ENCODE results near the gene NTF3. TPM values are rescaled to one million over a fixed set of nuclear protein-coding genes. Genes with fewer than 3 reads are reported as not detected.

NTF3 gene
- total and polyA plus RNA-seq, 2 of the 8 experiments (the other 6 are each of a cell fraction or from before 2014, with no cell fraction given) = 1.4 to 2.3 TPM

GRCh38 chr12:5510251-5510805, 78.4 kb downstream of the NTF3 start:
- Histone ChIP-seq H3K4me3 (ENCODE audit: extremely low read depth in 1 of 4, insufficient read depth in 2 of 4, low read depth in 3 of 4, low read length in 4 of 4) (no peak overlapping the region), H3K27me3 (replicated peaks in 1 of 4; ENCODE audit: control insufficient read depth in 3 of 4, extremely low read depth in 1 of 4, insufficient read depth in 3 of 4, low read length in 3 of 4) (no peaks in the 10 kb centered on the region), H2AK5ac (ENCODE audit: low read depth, low read length) (no peak overlapping the region), H3K56ac (replicated peaks; ENCODE audit: insufficient read length, low read depth, low read length) (no peak overlapping the region), H3K14ac (ENCODE audit: insufficient read length) (no peak overlapping the region), H3K9me3 (ENCODE audit: insufficient read depth in 2 of 2, low read depth in 1 of 2, low read length in 1 of 2) (no peaks in the 10 kb centered on the region), H2BK120ac (replicated peaks; ENCODE audit: low read depth, low read length) (no peak overlapping the region), H4K5ac (ENCODE audit: insufficient read length, low read depth, low read length) (no peak overlapping the region), H3K9ac (replicated peaks in 1 of 4; ENCODE audit: extremely low read depth in 1 of 4, low read depth in 3 of 4, low read length in 3 of 4) (no peak overlapping the region), H4K91ac (replicated peaks; ENCODE audit: insufficient read length, low read length) (no peak overlapping the region), H3K36me3 (ENCODE audit: control insufficient read depth in 2 of 4, insufficient read depth in 4 of 4, low read length in 3 of 4) (no peaks in the 10 kb centered on the region), H3K4me1 (replicated peaks in 1 of 4; ENCODE audit: control insufficient read depth in 3 of 4, insufficient read depth in 4 of 4, low read length in 3 of 4) (peaks cover 0 to 7% (median 3%) of the 10 kb centered on the region in 4 experiments; a peak in 4 of 7 replicates), H2BK20ac (ENCODE audit: low read length) (no peak overlapping the region), H3K23ac (ENCODE audit: insufficient read length) (no peak overlapping the region), H3K79me2 (ENCODE audit: control insufficient read depth in 1 of 2, insufficient read depth in 2 of 2, low read length in 2 of 2) (no peaks in the 10 kb centered on the region), H2BK5ac (ENCODE audit: low read depth, low read length) (no peak overlapping the region), H3K79me1 (ENCODE audit: low read depth, low read length) (no peaks in the 10 kb centered on the region), H3K18ac (ENCODE audit: extremely low read depth, low read length) (no peak overlapping the region), H2BK15ac (ENCODE audit: low read length) (no peak overlapping the region), H3K27ac (ENCODE audit: low read depth, low read length) (no peak overlapping the region), H2AFZ (ENCODE audit: low read length) (no peak overlapping the region), H4K20me1 (replicated peaks in 1 of 2; ENCODE audit: control insufficient read depth in 1 of 2, insufficient read depth in 2 of 2, low read length in 2 of 2) (no peaks in the 10 kb centered on the region), H4K8ac (ENCODE audit: extremely low read depth, insufficient read depth, low read length) (no peak overlapping the region), H3K4ac (replicated peaks; ENCODE audit: insufficient read length, low read depth, low read length) (no peak overlapping the region), H2BK12ac (ENCODE audit: low read depth, low read length) (no peak overlapping the region), H3K4me2 (ENCODE audit: insufficient read depth in 1 of 2, low read depth in 2 of 2, low read length in 2 of 2) (no peak overlapping the region), H3K23me2 (ENCODE audit: low read depth, low read length) (no peaks in the 10 kb centered on the region)
- TF ChIP-seq PHF8 (conservative IDR thresholded peaks at IDR 0.05; ENCODE audit: low read depth, low read length) (no peak), KDM4A (IDR thresholded peaks at IDR 0.05; ENCODE audit: low read depth, low read length, severe bottlenecking) (no peak), SP4 (IDR thresholded peaks at IDR 0.05; ENCODE audit: low read length) (no peak), CHD1 (IDR thresholded peaks at IDR 0.05; ENCODE audit: low read depth, low read length) (no peak), ZNF274 (IDR thresholded peaks at IDR 0.05; ENCODE audit: borderline replicate concordance, extremely low read depth, low read length) (no peak), ASH2L (IDR thresholded peaks at IDR 0.05; ENCODE audit: low read length) (no peak), RXRA (IDR thresholded peaks at IDR 0.05; ENCODE audit: insufficient read depth, low read depth, low read length) (no peak)
- CTCF ChIA-PET (ENCODE audit: partially characterized antibody) = interaction anchor here (1.0 to 3.4 kb wide), 23 partner anchors 8 to 338 kb away, joined by 3 to 25 read pairs (median 5); partner anchors contain the start of gene NTF3
- no peak for FAIRE-seq
- POLR2A ChIA-PET (ENCODE audit: partially characterized antibody) = no interaction called here
- 90% methylated on average over 8 of the region's 9 CpGs; no CpG with 5 or more reads in 1 of the 2 experiments for WGBS, 2 experiments (ENCODE audit: extremely low coverage in 1 of 2, insufficient coverage in 1 of 2, insufficient read length in 1 of 2, insufficient replicate concordance in 2 of 2, low coverage in 1 of 2, low lambda C conversion rate in 2 of 2, missing lambda C conversion rate in 1 of 2)
- peak in 1 of 2 experiments; percentile 38 for DNase-seq (ENCODE audit: low read depth in 1 of 2, low spot score in 2 of 2)
